Adrenal gland (tissue), 12 donors: Measurements from ENCODE around the gene ETAA1. TPM values are rescaled to one million over a fixed set of nuclear protein-coding genes. Genes with fewer than 3 reads are reported as not detected.

Experiments
- DNase-seq, 7 donors: peaks; one replicate each; pipeline ENCODE4 v3.0.0-alpha.2; 2019 to 2020
- H3K27ac ChIP-seq, 5 donors: fragments of 200-600 bp; sonication (generic) in 4 of 5; 1 replicate in 3 of 5; 2 replicates in 2 of 5; pipeline versions ENCODE4 v1.5.1 to v1.8.0; 2016 to 2020; ENCODE audit warnings: mild to moderate bottlenecking in 1 of 5
- H3K27me3 ChIP-seq: fragments of 200-600 bp; 2 replicates; pipeline ENCODE4 v1.8.0; 2021
- H3K36me3 ChIP-seq, 2 donors: fragments of 200-600 bp; replicated peaks in 1 of 2; 1 replicate in 1 of 2; 2 replicates in 1 of 2; pipeline versions ENCODE4 v1.5.1 to v1.8.0; 2018 to 2022
- H3K4me1 ChIP-seq, 2 donors: fragments of 200-600 bp; replicated peaks in 1 of 2; 1 replicate in 1 of 2; 2 replicates in 1 of 2; pipeline versions ENCODE4 v1.5.1 to v1.8.0; 2018 to 2021
- H3K4me3 ChIP-seq, 4 donors: fragments of 200-600 bp; sonication (generic) in 3 of 4; one replicate each; pipeline ENCODE4 v1.5.1; 2016 to 2018
- H3K9me3 ChIP-seq, 3 donors: fragments of 200-600 bp; sonication (generic) in 1 of 3; replicated peaks in 1 of 3; 1 replicate in 2 of 3; 2 replicates in 1 of 3; pipeline versions ENCODE4 v1.5.1 to v1.8.0; 2016 to 2021
- POLR2A ChIP-seq, 2 donors: fragments of 450-650 bp; IDR thresholded peaks; one replicate each; pipeline ENCODE4 v1.6.1; 2017; ENCODE audit warnings: antibody characterized with exemption in 2 of 2, mild to moderate bottlenecking in 2 of 2, moderate library complexity in 1 of 2
- WGBS, 4 donors: extraction: QIAGEN DNeasy Blood & Tissue Kit in 2 of 4; methylation state at CpG; one replicate each; pipeline versions ENCODE4 v1.1.5 to v1.1.7; 2013 to 2017; 5-methylcytosine and 5-hydroxymethylcytosine counted together
- intact Hi-C, 2 donors: fragments of 100-400 bp; cut with DNase I; formaldehyde crosslinking; loops; one replicate each; pipeline versions ENCODE4 v1.14.1 to v1.15.0; 2022 to 2023
- polyA plus RNA-seq, 3 donors: library from polyadenylated mRNA; stranded (reverse); fragments of 200-250 nt in 2 of 3; fragments of 350-450 nt in 1 of 3; fragmentation: Illumina TruSeq in 1 of 3; extraction: RNeasy Lipid Tissue Mini Kit (QIAGEN cat#74804) in 1 of 3; gene quantifications; one replicate each; pipeline ENCODE4 v1.2.3, GENCODE V29; 2013 to 2014
- total RNA-seq, 9 donors: library from RNA; depleted of rRNA in 4 of 9; stranded (reverse); fragments of >200 nt in 4 of 9; fragments of 120-200 nt in 1 of 9; fragmentation: NEBNext Ultra II Directional in 1 of 9; extraction: Animal tissue kit (Norgen Biotek cat#: 25700) in 1 of 9; gene quantifications; one replicate each; pipeline versions ENCODE4 v1.1.0 to v1.2.4, GENCODE V29; 2013 to 2023
- TF ChIP-seq, protein P1 (sequence below), 6 experiments: fragments of 450-650 bp in 4 of 6; fragments of 200-600 bp in 2 of 6; sonication (generic) in 1 of 6; IDR thresholded peaks; 1 replicate in 5 of 6; 2 replicates in 1 of 6; pipeline versions ENCODE4 v1.5.1 to v1.8.0; 2016 to 2021; ENCODE audit warnings: antibody characterized with exemption in 6 of 6, mild to moderate bottlenecking in 2 of 6, moderate library complexity in 1 of 6
- donor health status: healthy with polysubstance abuse.
- donor health status: Bipolar disorder and iron deficiency.
- donor health status: DM: yes; HTN: yes; CAD: no.
- donor health status: DM: no; HTN: no; CAD: no.
- donor health status: DM: no; HTN: no; CAD: no.
- donor health status: DM: yes; HTN: yes; CAD: no.

The ETAA1 gene
- total and polyA plus RNA-seq, 12 donors, result 7.9 to 54.7 (median 24.1) TPM

DNA sequence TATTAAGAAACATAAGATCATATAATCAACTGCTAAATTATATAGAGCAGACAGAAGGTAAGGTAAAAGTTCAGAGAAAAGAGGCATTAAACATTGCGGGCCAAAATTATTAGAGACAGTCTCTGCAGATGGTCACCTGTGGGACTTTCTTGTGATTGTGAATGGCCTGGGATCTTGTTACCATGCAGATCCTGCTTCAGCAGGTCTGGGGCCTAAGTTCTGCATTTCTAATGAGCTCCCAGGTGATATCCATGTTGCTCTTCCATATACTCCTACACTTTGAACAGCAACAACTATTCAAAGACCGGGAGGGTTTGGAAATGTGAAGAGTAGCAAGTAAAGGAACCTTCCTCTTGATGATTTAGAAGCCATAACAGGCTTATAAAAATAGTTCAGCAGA lies 8.5 kb upstream of the ETAA1 start:
- Histone ChIP-seq H3K4me3 (no peak overlapping the region), H3K27ac (peak overlapping the region in 3 of 5 donors; percentile 52 to 84 (median 62)), H3K27me3 (no peaks in the 10 kb centered on the region), H3K36me3 (no peaks in the 10 kb centered on the region), H3K9me3 (no peaks in the 10 kb centered on the region), H3K4me1 (peaks cover 12 to 23% of the 10 kb centered on the region in 2 donors)
- TF ChIP-seq, protein P1, sequence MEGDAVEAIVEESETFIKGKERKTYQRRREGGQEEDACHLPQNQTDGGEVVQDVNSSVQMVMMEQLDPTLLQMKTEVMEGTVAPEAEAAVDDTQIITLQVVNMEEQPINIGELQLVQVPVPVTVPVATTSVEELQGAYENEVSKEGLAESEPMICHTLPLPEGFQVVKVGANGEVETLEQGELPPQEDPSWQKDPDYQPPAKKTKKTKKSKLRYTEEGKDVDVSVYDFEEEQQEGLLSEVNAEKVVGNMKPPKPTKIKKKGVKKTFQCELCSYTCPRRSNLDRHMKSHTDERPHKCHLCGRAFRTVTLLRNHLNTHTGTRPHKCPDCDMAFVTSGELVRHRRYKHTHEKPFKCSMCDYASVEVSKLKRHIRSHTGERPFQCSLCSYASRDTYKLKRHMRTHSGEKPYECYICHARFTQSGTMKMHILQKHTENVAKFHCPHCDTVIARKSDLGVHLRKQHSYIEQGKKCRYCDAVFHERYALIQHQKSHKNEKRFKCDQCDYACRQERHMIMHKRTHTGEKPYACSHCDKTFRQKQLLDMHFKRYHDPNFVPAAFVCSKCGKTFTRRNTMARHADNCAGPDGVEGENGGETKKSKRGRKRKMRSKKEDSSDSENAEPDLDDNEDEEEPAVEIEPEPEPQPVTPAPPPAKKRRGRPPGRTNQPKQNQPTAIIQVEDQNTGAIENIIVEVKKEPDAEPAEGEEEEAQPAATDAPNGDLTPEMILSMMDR (IDR thresholded peaks at IDR 0.05), result no peak
- TF ChIP-seq POLR2A (IDR thresholded peaks at IDR 0.05), result no peak
- 82 to 93% (median 90%) methylated on average over 2 of the region's 2 CpGs for WGBS, 4 donors
- no peak for DNase-seq
- intact Hi-C loops, result no loop called here

GRCh38 chr2:67389286-67389685 lies 7.8 kb upstream of the ETAA1 start:
- 42 to 54% (median 46%) methylated on average over 2 of the region's 2 CpGs for WGBS, 4 donors
- intact Hi-C loops, result no loop called here
- H3K4me3 ChIP-seq, result no peak overlapping the region
- no peaks in the 10 kb centered on the region for H3K9me3 ChIP-seq
- peak overlapping the region; percentile 5 to 84 (median 52) for H3K27ac ChIP-seq
- H3K36me3 ChIP-seq, result no peaks in the 10 kb centered on the region
- no peak for DNase-seq
- H3K4me1 ChIP-seq, result peaks cover 12 to 23% of the 10 kb centered on the region in 2 donors
- no peaks in the 10 kb centered on the region for H3K27me3 ChIP-seq
- no peak for TF ChIP-seq POLR2A (IDR thresholded peaks at IDR 0.05)
- TF ChIP-seq, protein P1 (IDR thresholded peaks at IDR 0.05), result no peak

DNA sequence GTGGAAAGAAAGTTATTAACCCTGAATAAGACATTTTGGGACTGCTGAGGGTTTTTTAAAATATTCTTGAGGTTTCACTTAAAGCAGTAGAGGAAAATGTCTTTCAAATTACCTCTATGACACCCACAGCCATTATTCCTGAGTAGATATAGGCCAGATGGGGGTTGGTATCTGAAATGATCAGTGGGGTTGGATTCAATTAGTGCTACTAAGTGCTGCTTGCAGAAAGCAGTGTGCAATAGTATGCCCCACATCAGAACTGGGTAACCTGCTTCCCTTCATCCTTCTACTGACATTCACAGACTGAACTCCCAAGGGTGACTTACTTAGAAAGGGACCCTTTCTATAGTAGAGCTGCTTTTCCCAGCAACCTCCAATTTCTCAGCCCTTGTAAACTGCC lies 7.3 kb upstream of the ETAA1 start:
- TF ChIP-seq, protein P1 (IDR thresholded peaks at IDR 0.05), result no peak
- TF ChIP-seq POLR2A (IDR thresholded peaks at IDR 0.05), result no peak
- H3K27ac ChIP-seq, result peak overlapping the region; percentile 5 to 84 (median 52)
- H3K4me3 ChIP-seq, result no peak overlapping the region
- H3K36me3 ChIP-seq, result no peaks in the 10 kb centered on the region
- intact Hi-C loops, result no loop called here
- H3K27me3 ChIP-seq, result no peaks in the 10 kb centered on the region
- no peaks in the 10 kb centered on the region for H3K9me3 ChIP-seq
- DNase-seq, result no peak
- H3K4me1 ChIP-seq, result peaks cover 12 to 23% of the 10 kb centered on the region in 2 donors

- TF ChIP-seq, protein P1 (IDR thresholded peaks at IDR 0.05), result no peak
- TF ChIP-seq POLR2A (IDR thresholded peaks at IDR 0.05), result no peak
- Histone ChIP-seq H3K36me3 (no peaks in the 10 kb centered on the region), H3K4me1 (peaks cover 15 to 32% of the 10 kb centered on the region in 2 donors), H3K4me3 (no peak overlapping the region), H3K27ac (no peak overlapping the region), H3K27me3 (no peaks in the 10 kb centered on the region), H3K9me3 (no peaks in the 10 kb centered on the region)
- intact Hi-C loops, result no loop called here
- no peak for DNase-seq
Measured at GRCh38 chr2:67393237-67393636, 3.9 kb upstream of the ETAA1 start.
